Measurements from ENCODE around the gene MYL5. TPM values are rescaled to one million over a fixed set of nuclear protein-coding genes. Genes with fewer than 3 reads are reported as not detected.
"Not testable (repeated sequence)": the region's sequence is repeated elsewhere in the genome, so short reads cannot be mapped to it uniquely, and the experiment has no call there.

The MYL5 gene
- total RNA-seq, 1 donor from 2014 or later: 14.4 TPM

- DNase-seq (ENCODE audit: extremely low read depth, low read depth, low spot score): no peak
These were observed 48.6 kb downstream of the MYL5 start for GRCh38 chr4:722851-723360.

- DNase-seq (ENCODE audit: extremely low read depth, low read depth, low spot score): no peak
These were observed 49.6 kb downstream of the MYL5 start for GRCh38 chr4:723751-724530.

GRCh38 chr4:725391-726234 lies 51.3 kb downstream of the MYL5 start:
- no peak for DNase-seq (ENCODE audit: extremely low read depth, low read depth, low spot score)

GRCh38 chr4:726235-726787 lies 52.0 kb downstream of the MYL5 start:
- no peak for DNase-seq (ENCODE audit: extremely low read depth, low read depth, low spot score)

- DNase-seq (ENCODE audit: extremely low read depth, low read depth, low spot score): no peak
These were observed 52.5 kb downstream of the MYL5 start for GRCh38 chr4:726838-727237.

- no peak for DNase-seq (ENCODE audit: extremely low read depth, low read depth, low spot score)
These were observed 53.2 kb downstream of the MYL5 start for GRCh38 chr4:727576-727975.

- no peak for DNase-seq (ENCODE audit: extremely low read depth, low read depth, low spot score)
These were observed 55.3 kb downstream of the MYL5 start for GRCh38 chr4:729336-730315.

- DNase-seq (ENCODE audit: extremely low read depth, low read depth, low spot score): no peak
These were observed 56.2 kb downstream of the MYL5 start for GRCh38 chr4:730511-730910.

- not testable (repeated sequence) for DNase-seq (ENCODE audit: extremely low read depth, low read depth, low spot score)
These were observed 56.9 kb downstream of the MYL5 start for GRCh38 chr4:730946-731904.

Other genes with a start within 250 kb of the MYL5 start
- gene ZNF721, start 175.4 kb upstream of the MYL5 start, total RNA-seq: 10.7 TPM in 2 replicates
- gene PIGG, start 175.3 kb upstream of the MYL5 start, total RNA-seq: 62.4 and 63.8 TPM in 2 replicates
- gene TMEM271, start 98.2 kb upstream of the MYL5 start, total RNA-seq: not detected in 2 replicates
- gene PDE6B, start 49.0 kb upstream of the MYL5 start, total RNA-seq: 0.39 and 1.5 TPM in 2 replicates
- 148 and 199 TPM in 2 replicates for gene ATP5ME, start 266 bp upstream of the MYL5 start, total RNA-seq
- 6.9 and 10.0 TPM in 2 replicates for gene SLC49A3, start 14.6 kb downstream of the MYL5 start, total RNA-seq
- 69.2 and 84.1 TPM in 2 replicates for gene PCGF3, start 31.3 kb downstream of the MYL5 start, total RNA-seq
- 0.29 TPM in 1 of 2 replicates, not detected in the other for gene CPLX1, start 151.6 kb downstream of the MYL5 start, total RNA-seq

Measured in glomerular endothelial cell (primary cell).